Right hindlimb (tissue), 1 donor: ENCODE measurements around the gene BUB1.
"Not testable (repeated sequence)": the region's sequence is repeated elsewhere in the genome, so short reads cannot be mapped to it uniquely, and the experiment has no call there.

ENCODE experiments used
- DNase-seq: peaks from one replicate; pipeline ENCODE4 v3.0.0-alpha.2; 2018

The BUB1 gene

DNA sequence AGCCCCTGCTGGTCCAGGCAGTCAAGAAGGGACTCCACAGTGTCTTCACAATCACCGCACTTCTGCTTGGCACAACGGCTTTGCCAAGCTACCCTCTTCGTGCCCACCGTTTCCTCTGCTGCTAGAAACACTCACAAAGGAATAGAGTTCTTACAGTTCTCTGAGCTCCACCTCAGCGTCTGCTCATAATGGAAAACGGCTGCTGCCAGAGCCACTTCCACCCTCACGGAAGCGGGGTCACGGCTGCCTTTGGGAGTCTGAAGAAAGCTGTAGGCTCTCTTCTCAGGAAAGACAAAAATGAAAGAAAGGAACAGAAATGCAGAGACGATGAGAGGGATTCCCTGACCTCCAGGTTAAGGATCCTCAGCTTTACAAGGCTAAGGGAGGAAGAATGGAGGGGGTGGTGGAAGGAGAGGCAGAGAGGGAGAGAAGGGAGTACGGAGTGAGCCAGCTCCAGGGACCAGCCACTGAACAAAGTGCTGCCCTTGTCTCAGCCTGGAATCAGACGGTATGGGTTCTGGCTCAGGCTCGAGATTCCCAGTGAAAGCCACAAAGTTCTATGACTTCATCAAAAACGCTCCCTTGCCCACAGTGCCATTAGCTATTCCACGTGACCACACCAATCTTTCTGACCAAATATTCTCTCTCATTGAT, 88.1 kb downstream of the BUB1 start:
- not testable (repeated sequence) for DNase-seq

DNA sequence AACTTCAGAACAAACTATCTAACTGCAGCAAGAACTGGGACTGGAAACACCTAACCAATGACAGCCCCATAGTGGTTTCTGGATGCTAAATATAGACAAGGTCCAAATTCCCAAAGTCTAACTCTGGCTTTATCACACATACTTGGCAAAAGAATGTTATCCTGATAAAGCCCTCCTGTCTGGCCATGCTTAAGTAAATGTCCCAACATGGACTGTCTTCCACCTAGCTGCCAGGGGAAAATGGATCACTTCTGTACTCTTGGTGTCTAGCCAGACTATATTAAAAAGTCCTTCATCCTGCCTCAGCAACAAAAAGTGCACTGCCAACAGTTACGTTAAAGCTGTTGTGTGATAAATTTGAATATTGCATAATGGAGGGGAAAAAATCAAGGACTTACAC, 89.3 kb downstream of the BUB1 start:
- not testable (repeated sequence) for DNase-seq
